HG03175 (cell line): ENCODE results near the gene SPEF1.

Source experiments
- ATAC-seq: cut with Tn5 transposase; IDR thresholded peaks from one replicate; pipeline ENCODE4 v1.9.1; 2021; ENCODE audit warnings: mild to moderate bottlenecking, moderate library complexity; ENCODE audit not compliant: unreplicated experiment

SPEF1 gene

DNA sequence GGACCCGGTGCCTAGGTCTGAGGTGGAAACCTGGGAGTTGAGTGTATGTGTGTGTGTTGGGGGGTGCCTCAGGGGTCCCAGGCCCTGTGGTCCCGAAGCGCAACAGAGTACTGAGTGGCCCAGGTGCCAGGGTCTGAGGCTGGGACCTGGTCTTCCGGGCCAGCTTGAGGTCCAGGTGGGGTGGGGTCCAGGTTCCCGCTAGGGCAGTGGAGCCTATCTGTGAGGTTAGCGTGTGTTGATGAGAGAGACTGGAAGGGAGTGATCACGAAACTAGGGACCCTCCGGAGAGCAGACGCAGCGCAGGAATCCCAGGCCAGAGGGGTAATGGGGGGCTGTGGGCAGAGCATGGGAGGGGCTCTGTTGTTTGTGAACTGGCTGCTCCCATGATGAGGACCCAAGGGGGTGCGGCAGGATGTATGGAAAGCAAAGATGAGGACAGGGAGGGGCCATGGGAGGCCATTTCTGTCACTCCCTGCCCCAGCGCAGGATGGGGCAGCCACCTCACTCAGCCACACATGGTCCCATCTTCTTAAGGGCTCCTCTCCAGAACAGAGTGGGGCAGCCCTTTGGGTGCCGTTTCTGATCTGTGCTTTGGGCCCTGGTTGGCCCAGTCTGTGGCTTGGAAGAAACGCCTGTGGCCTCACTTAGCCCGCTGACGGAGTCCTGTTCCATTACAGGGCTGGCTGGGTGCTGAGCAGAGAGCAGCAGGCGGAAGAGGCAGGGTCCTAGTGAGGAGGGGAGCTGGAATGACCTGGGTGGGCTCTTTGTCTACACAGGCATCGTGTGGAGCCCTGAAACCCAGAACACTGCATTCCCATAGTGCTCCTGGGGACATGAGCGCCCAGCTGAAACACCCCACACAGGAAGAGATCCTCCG, 47.9 kb downstream of the SPEF1 start:
- ATAC-seq, result no peak

DNA sequence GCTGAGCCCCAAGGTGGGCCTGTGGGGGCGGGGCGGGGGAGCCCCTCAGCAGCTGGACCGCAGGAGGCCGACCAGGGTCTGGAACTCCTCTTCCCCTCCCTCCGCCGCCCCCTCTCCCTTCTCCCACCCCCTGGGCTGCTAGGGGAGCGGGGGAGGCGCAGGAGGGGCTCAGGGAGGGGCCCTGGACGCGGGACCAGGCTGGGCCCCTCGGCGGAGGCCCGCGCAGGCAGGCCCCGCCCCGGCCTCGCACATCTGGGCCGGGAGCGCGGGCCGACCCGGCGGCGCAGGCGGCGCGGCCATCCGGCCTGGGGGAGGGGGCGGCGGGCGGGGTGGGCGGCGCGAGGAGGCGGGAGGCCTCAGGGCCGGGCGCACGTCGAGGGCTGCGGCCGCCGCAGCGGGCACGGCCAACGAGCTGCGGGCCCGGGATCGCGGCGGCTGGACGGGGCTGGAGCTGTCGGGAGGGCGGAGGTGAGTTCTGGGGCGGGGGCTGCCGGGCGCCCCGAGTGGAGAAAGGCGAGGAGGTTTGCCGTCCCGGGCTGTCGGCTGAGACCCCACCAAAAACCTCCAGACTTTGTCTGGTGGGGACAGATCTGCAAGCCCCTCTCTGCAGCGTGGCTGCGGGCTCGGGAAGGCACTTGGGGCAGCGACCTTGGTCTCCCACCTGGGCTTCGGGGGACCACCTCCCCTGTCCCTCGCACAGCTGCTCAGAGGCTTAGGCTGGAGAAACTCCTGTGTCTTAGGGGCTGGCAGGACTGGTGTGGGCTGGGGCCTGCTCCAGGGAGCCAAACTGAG, 48.7 kb downstream of the SPEF1 start, which contains the start of gene HSPA12B:
Gene HSPA12B, plus strand, starts transcription at position 359 of the 792 bp plus-strand sequence. CDS start 5,990 bp downstream, outside the sequence.
- ATAC-seq, result no peak

DNA sequence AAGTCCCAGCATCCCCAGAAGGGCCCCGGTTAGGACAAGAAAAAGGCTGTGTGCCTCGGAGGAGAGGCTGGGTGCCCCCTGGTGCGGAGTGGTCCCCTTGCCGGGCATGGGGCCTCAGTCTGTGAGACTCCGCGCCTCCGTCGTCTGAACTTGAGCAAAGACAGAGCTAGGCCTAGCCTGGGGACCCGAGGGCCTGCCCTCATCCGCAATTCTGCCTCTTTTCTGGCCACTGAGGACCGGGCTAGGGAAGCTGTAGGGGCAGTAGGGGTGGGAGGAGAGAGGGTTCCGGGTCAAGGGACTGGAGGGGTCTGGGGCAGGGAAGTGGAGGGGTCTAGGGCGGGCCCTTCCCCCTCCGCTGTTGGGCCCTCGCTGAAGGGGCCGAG, 49.3 kb downstream of the SPEF1 start:
- ATAC-seq, result no peak

DNA sequence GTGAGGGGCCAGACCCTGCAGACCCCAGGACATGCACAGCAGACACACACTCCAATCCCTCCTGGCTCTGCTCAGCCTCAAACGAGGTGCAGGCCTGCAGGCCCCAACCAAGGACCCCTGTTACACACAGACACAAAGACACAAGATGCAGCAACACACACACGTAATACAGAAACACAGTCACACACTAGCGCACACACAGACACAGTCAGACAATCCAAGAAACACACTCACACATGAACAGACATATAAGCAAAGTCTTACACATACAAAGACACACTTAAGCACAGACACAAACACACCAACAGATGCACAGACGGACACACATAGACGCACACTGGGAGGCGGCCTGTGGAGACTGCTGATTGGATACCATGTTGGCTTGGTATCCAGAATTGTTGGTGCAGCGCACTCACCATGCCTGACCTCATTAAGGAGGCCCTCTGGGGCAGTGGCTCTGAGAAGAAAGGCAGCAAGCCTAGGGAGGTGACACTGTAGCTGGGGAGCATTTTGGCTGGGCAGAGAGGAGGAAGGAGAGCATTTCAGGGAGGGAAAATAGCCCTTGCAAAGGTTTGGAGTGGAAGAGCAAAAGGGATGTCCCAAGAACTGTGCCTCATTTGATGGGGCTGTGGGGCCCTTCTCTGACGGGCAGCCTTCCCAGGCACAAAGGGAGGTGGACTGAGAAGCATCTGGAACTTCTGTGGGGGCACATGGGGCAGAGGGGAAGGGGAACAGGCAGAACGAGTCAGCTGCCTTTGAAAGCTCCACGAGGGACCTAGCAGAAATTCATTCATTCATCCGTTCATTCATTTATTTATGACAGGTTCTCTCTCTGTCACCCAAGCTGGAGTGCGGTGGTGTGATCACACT, 50.2 kb downstream of the SPEF1 start:
- no peak for ATAC-seq

DNA sequence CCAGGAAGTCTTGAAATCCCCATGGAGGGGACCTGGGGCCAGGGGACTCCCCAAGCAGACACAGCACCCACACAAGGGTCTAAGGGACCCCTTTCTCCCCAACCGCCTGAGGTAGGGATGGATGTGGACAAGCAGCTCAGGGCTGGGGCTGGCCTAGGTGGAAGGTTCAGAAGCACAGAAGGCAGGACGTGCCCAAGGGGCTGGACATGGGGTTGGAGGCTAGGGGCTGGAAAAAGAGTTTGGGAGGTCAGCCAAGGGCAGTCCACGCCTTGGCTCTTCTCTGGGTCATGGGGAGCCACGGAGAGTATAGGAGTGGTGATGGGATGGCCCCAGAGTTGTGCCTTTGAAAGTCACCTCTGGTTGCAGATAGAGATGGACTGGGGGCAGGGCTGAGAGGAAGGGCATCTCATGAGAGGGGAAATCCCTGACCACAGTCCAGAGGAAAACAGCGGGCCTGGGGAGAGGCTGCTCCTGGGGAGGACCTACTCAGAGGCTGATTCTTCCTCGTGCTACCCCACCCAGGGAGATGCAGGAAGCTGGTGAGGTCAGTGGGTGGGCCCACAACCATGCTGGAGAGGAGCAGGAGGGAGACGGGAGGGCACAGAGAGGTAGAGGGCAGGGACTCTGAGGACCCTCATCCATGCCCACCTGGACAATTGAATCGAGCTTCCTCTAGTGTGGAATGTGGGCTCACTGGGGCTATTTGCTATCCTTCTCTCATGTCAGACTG, 51.3 kb downstream of the SPEF1 start:
- ATAC-seq, result no peak

DNA sequence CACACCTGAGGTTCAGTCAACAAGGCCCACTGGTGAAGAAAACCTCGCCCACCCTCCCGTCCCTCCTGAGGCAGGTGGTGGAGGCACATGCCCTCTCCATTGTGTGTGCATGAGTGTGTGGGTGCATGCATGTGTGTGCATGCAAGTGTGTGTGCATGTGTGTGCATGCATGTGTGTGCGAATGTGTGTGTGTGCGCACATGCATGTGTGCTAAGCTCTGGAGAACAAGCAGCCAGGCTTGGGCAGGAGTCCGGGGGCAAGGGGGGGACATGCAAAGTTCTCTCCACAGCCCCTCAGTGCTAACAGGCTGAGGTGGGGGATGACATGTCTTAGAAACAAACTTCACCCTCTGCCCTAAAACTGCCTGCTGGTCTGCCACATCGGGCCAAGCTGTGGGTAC, 51.9 kb downstream of the SPEF1 start:
- ATAC-seq, result no peak

DNA sequence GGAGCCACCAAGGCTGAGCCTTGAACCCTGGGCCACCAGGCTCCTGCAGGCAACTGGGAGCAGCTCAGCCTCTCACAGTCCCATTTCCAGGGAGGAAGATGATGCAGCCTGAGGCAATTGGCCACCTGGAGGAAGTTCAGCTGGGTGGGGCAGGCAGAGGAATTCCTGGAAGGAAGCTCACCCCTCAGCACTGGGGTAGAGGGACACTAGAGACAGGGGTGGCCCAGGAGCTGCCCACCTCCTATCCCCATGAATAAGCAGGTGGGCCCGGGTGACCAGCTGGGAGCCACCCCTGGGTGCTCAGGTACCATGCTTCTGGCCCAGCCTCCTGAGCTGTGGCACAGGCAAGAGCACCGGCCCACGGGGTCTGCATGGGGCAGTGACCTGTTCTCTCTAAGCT, 52.4 kb downstream of the SPEF1 start:
- no peak for ATAC-seq

DNA sequence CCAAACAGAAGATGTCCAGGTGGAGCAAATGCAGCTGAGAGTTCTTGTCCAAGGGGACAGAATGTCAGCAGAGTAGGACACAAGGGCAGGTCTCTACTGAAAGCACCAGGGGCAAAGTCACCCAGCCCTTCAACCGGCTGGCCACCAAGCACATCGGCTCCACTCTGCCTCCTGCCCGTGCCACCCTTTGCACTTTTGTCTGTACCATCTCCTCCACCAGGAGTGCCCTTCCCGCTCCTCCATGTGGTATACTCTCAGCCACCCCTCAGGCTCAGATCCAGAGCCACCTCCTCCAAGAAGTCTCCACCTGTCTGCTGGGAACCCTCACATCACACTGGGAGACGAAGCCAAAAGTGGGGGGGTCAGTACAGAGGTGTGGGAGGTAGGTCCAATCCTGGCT, 52.9 kb downstream of the SPEF1 start:
- no peak for ATAC-seq
